GM12892 (cell line): ENCODE measurements around the gene TMEM255B.

Source experiments
- POLR2A ChIP-seq: IDR thresholded peaks from 2 replicates; pipeline ENCODE4 v1.6.1; 2011; ENCODE audit warnings: low read depth, low read length, control low read depth
- POLR2AphosphoS5 ChIP-seq: IDR thresholded peaks from 2 replicates; pipeline ENCODE4 v1.6.1; 2011; ENCODE audit warnings: low read depth, low read length, control low read depth

GRCh38 chr13:113789167-113789566 lies 30.1 kb downstream of the TMEM255B start:
- no peak for TF ChIP-seq POLR2A
- TF ChIP-seq POLR2AphosphoS5: no peak
